ENCODE measurements around the gene PLA2G15. TPM values are rescaled to one million over a fixed set of nuclear protein-coding genes. Genes with fewer than 3 reads are reported as not detected.
A peak's percentile ranks its signal among the peaks of the same experiment; 100 is the strongest.

The PLA2G15 gene
- total and polyA plus RNA-seq, 2 of the 13 experiments (the other 11 are each of a cell fraction or from before 2014, with no cell fraction given) = 14.4 to 23.7 TPM

GRCh38 chr16:68231384-68232136 lies 13.6 kb upstream of the PLA2G15 start:
- Histone ChIP-seq H3K79me2 (ENCODE audit: insufficient read depth, low read length) (peaks cover 29% of the 10 kb centered on the region), H3K9me3 (ENCODE audit: low read length) (no peaks in the 10 kb centered on the region), H3K4me1 (ENCODE audit: insufficient read depth, low read length) (peaks cover 38% of the 10 kb centered on the region), H2AFZ (ENCODE audit: low read length) (no peak overlapping the region), H3K27me3 (ENCODE audit: control insufficient read depth in 1 of 2, insufficient read depth in 2 of 2, low read length in 2 of 2) (no peaks in the 10 kb centered on the region; a peak in 1 of 5 replicates), H3K27ac (ENCODE audit: extremely low read length, insufficient read depth, low read length) (no peak overlapping the region), H4K20me1 (ENCODE audit: insufficient read depth, low read length) (peaks cover 44% of the 10 kb centered on the region), H3K36me3 (replicated peaks in 1 of 2; ENCODE audit: control insufficient read depth in 1 of 2, insufficient read depth in 2 of 2, low read length in 2 of 2) (peaks cover 33 to 63% of the 10 kb centered on the region in 2 experiments), H3K4me2 (ENCODE audit: low read depth, low read length) (no peak overlapping the region), H3K4me3 (replicated peaks in 1 of 3; ENCODE audit: insufficient read depth in 1 of 3, low read depth in 2 of 3, low read length in 3 of 3) (no peak overlapping the region), H3K9ac (ENCODE audit: insufficient read depth, low read depth, low read length) (no peak overlapping the region)
- ATAC-seq (no peak), FAIRE-seq (no peak), DNase-seq (ENCODE audit: low spot score) (no peak)
- CTCF ChIA-PET (ENCODE audit: low intra/inter-chr PET ratio, low total read pairs) = no interaction called here
- no TSS peak for BruUV-seq (replicated peaks)
- WGBS (ENCODE audit: low lambda C conversion rate) = 97% methylated on average over 26 of the region's 26 CpGs
- intact Hi-C loops (cut with micrococcal nuclease; ENCODE audit: unreplicated experiment) (no loop called here), in situ Hi-C loops (cut with HindIII; ENCODE audit: extremely low pct_ligation_motif_present, low pct_unique_long_range_greater_than_20kb) (loop anchor here (10.0 kb wide), 1 partner anchor 147 kb away; the partner anchor contains the start of gene NFATC3)
- POLR2A ChIA-PET = interaction anchor here (1.1 kb wide), 1 partner anchor 146 kb away, joined by 5 read pairs; the partner anchor contains the start of gene NFATC3
- TF ChIP-seq ZNF687 (CRISPR knock-in tag; IDR thresholded peaks at IDR 0.05) (0 out of 2 replicates have a peak, but pooled peaks have one; percentile 0), HDAC6 (IDR thresholded peaks at IDR 0.05; ENCODE audit: low read depth, low read length) (no peak), RXRA (CRISPR knock-in tag; IDR thresholded peaks at IDR 0.05) (no peak), TCF12 (IDR thresholded peaks at IDR 0.05) (no peak), TCF12 (CRISPR knock-in tag; IDR thresholded peaks at IDR 0.05) (no peak), DMTF1 (CRISPR knock-in tag; IDR thresholded peaks at IDR 0.05) (no peak), ZNF263 (CRISPR knock-in tag; IDR thresholded peaks at IDR 0.05) (no peak), ZBTB46 (CRISPR knock-in tag; IDR thresholded peaks at IDR 0.05; ENCODE audit: borderline replicate concordance) (no peak), BRD4 (CRISPR knock-in tag; IDR thresholded peaks at IDR 0.05) (no peak), RFXANK (CRISPR knock-in tag; IDR thresholded peaks at IDR 0.05) (no peak), BORCS8-MEF2B (CRISPR knock-in tag; IDR thresholded peaks at IDR 0.05) (no peak), SMAD9 (CRISPR knock-in tag; IDR thresholded peaks at IDR 0.05) (no peak), SP140L (CRISPR knock-in tag; IDR thresholded peaks at IDR 0.05; ENCODE audit: borderline replicate concordance) (no peak), GABPA (IDR thresholded peaks at IDR 0.05; ENCODE audit: low read depth, low read length) (no peak), GABPA (CRISPR knock-in tag; IDR thresholded peaks at IDR 0.05; ENCODE audit: low read depth) (no peak), KLF11 (CRISPR knock-in tag; IDR thresholded peaks at IDR 0.05) (no peak), ZNF234 (CRISPR knock-in tag; conservative IDR thresholded peaks at IDR 0.05) (no peak), CEBPB (IDR thresholded peaks at IDR 0.05; ENCODE audit: borderline replicate concordance, low read depth, low read length) (no peak)

Measured in HepG2 (cell line).